HG03025 (cell line): ENCODE results near the gene MRPL3.

Experiments
- ATAC-seq: cut with Tn5 transposase; IDR thresholded peaks from one replicate; pipeline ENCODE4 v1.9.1; 2021; ENCODE audit warnings: mild to moderate bottlenecking, moderate library complexity; ENCODE audit not compliant: unreplicated experiment, low FRiP score

The MRPL3 gene

GRCh38 chr3:131421957-131422498, 80.7 kb downstream of the MRPL3 start:
- no peak for ATAC-seq

DNA sequence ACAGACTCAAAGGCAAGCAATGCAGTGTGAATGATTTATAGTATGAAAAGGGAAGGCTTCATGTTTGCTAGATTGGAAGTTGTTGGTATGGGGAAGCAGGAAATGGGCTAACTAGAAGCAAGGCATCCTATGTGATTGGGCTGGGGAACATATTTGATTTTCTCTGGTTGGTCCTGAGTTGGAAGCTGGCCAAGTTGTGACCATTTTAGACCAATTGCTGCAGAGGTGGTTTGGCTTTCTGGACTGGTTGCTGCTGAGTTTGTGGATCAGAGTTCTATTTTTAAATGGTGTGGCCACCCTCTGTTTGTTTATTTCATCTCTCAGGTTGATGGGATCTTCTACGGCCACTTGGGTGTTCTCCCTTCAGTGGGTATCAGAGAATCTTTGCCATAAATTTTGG, 81.5 kb downstream of the MRPL3 start:
- ATAC-seq: no peak

DNA sequence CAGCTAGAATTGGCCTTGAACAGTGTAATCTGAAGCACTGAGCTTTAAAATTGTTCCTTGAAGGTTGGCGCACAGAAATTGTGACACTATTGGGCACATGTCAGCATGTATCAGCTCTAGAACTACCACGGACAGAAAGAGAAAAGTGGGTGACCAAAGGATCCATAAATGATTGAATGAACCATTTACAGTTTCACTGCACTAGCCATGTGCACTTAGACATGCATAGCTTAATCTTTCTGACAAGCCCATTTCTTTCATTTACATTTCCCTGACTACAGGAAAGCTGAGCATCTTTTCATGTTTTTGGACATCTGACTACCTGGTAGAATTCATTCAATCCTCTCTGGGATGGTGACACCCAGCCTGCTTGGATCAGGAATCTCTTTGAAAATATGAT, 85.0 kb downstream of the MRPL3 start:
- ATAC-seq: no peak
